Prostate gland (tissue), 2 donors: ENCODE data around the gene PDXP. TPM values are rescaled to one million over a fixed set of nuclear protein-coding genes. Genes with fewer than 3 reads are reported as not detected.
A peak's percentile ranks its signal among the peaks of the same experiment; 100 is the strongest.
"Not testable (repeated sequence)": the region's sequence is repeated elsewhere in the genome, so short reads cannot be mapped to it uniquely, and the experiment has no call there.

ENCODE experiments used
- DNase-seq: peaks from one replicate; pipeline ENCODE4 v3.0.0-alpha.2; 2019; ENCODE audit warnings: low spot score
- H3K27ac ChIP-seq, 2 donors: fragments of 200-600 bp; sonication (generic); 2 replicates each; pipeline ENCODE4 v1.5.1; 2017 to 2019
- H3K27me3 ChIP-seq: fragments of 200-600 bp; sonication (generic); replicated peaks from 2 replicates; pipeline ENCODE4 v1.5.1; 2019; ENCODE audit not compliant: insufficient read depth
- H3K36me3 ChIP-seq, 2 donors: fragments of 200-600 bp; sonication (generic); 1 replicate in 1 of 2; 2 replicates in 1 of 2; pipeline versions ENCODE4 v1.5.1 to v1.8.1; 2017 to 2019
- H3K4me1 ChIP-seq: fragments of 200-600 bp; sonication (generic); replicated peaks from 2 replicates; pipeline ENCODE4 v1.5.1; 2019
- H3K4me3 ChIP-seq, 2 donors: fragments of 200-600 bp; sonication (generic); 2 replicates each; pipeline ENCODE4 v1.5.1; 2017 to 2019
- H3K9me3 ChIP-seq: fragments of 200-600 bp; sonication (generic); 2 replicates; pipeline ENCODE4 v1.5.1; 2017
- CTCF ChIP-seq, 4 experiments: fragments of 200-600 bp in 2 of 4; fragments of 450-650 bp in 2 of 4; sonication (generic) in 2 of 4; IDR thresholded peaks; 1 replicate in 3 of 4; 2 replicates in 1 of 4; pipeline ENCODE4 v1.5.1; 2016 to 2019; ENCODE audit warnings: antibody characterized with exemption in 4 of 4, mild to moderate bottlenecking in 2 of 4, moderate library complexity in 2 of 4
- POLR2A ChIP-seq: fragments of 450-650 bp; IDR thresholded peaks from one replicate; pipeline ENCODE4 v1.6.1; 2016; ENCODE audit warnings: antibody characterized with exemption, mild to moderate bottlenecking
- POLR2AphosphoS5 ChIP-seq: sonication (generic); formaldehyde crosslinking; IDR thresholded peaks from one replicate; pipeline ENCODE4 v1.6.1; 2017; ENCODE audit warnings: antibody characterized with exemption
- WGBS: methylation state at CpG from one replicate; pipeline ENCODE4 v1.1.5; 2018; 5-methylcytosine and 5-hydroxymethylcytosine counted together
- intact Hi-C: fragments of 100-400 bp; cut with DNase I; formaldehyde crosslinking; loops from one replicate; pipeline ENCODE4 v1.14.2; 2022
- total RNA-seq, 2 donors: library from RNA; depleted of rRNA; stranded (reverse); fragments of >200 nt; gene quantifications; one replicate each; pipeline ENCODE4 v1.1.0, GENCODE V29; 2016

Gene PDXP
- total RNA-seq, 2 donors from 2014 or later = 12.9 to 87.8 TPM

GRCh38 chr22:37650463-37651136 lies 7.9 kb upstream of the PDXP start:
- peaks cover 0 to 4% of the 10 kb centered on the region in 2 donors for H3K36me3 ChIP-seq
- intact Hi-C loops = no loop called here

GRCh38 chr22:37654563-37655251 lies 3.8 kb upstream of the PDXP start:
- Histone ChIP-seq H3K4me1 (no peaks in the 10 kb centered on the region), H3K27ac (no peak overlapping the region), H3K9me3 (no peaks in the 10 kb centered on the region), H3K4me3 (no peak overlapping the region), H3K27me3 (no peaks in the 10 kb centered on the region), H3K36me3 (peaks cover 0 to 4% of the 10 kb centered on the region in 2 donors)
- TF ChIP-seq CTCF (IDR thresholded peaks at IDR 0.05) (no peak), POLR2A (no peak), POLR2AphosphoS5 (no peak)
- DNase-seq = no peak
- WGBS = 80% methylated on average over 14 of the region's 14 CpGs
- intact Hi-C loops = no loop called here

More at GRCh38 chr22:37650463-37651136, 7.9 kb upstream of the PDXP start:
- Histone ChIP-seq H3K27me3 (no peaks in the 10 kb centered on the region), H3K4me3 (no peak overlapping the region), H3K4me1 (no peaks in the 10 kb centered on the region), H3K9me3 (no peaks in the 10 kb centered on the region), H3K27ac (no peak overlapping the region)
- no peak for DNase-seq
- WGBS = 94% methylated on average over 17 of the region's 17 CpGs
- TF ChIP-seq CTCF (IDR thresholded peaks at IDR 0.05) (no peak), POLR2AphosphoS5 (no peak), POLR2A (no peak)

GRCh38 chr22:37655252-37655563 lies 3.3 kb upstream of the PDXP start:
- no peak for TF ChIP-seq CTCF (IDR thresholded peaks at IDR 0.05)
- no peak for TF ChIP-seq POLR2A
- no peak for TF ChIP-seq POLR2AphosphoS5
- DNase-seq = no peak
- WGBS = 89% methylated on average over 16 of the region's 17 CpGs

GRCh38 chr22:37656583-37656982 lies 1.9 kb upstream of the PDXP start:
- H3K4me1 ChIP-seq, H3K36me3 ChIP-seq, H3K27me3 ChIP-seq, H3K27ac ChIP-seq, H3K9me3 ChIP-seq, DNase-seq, H3K4me3 ChIP-seq, intact Hi-C loops: not testable (repeated sequence)
- WGBS = 96% methylated on average over 4 of the region's 4 CpGs

More at GRCh38 chr22:37655252-37655563, 3.3 kb upstream of the PDXP start:
- Histone ChIP-seq H3K36me3 (peaks cover 0 to 4% of the 10 kb centered on the region in 2 donors), H3K4me1 (no peaks in the 10 kb centered on the region), H3K27me3 (no peaks in the 10 kb centered on the region), H3K27ac (no peak overlapping the region), H3K9me3 (no peaks in the 10 kb centered on the region), H3K4me3 (no peak overlapping the region)
- intact Hi-C loops = no loop called here

- H3K27me3 ChIP-seq = no peaks in the 10 kb centered on the region
- peak overlapping the region; percentile 50 to 73 for H3K27ac ChIP-seq
- intact Hi-C loops = no loop called here
- no peak for TF ChIP-seq POLR2A
- no peak for TF ChIP-seq POLR2AphosphoS5
- no peak for TF ChIP-seq CTCF (IDR thresholded peaks at IDR 0.05)
- H3K4me3 ChIP-seq = peak overlapping the region; percentile 49 to 62
- H3K36me3 ChIP-seq = peaks cover 0 to 4% of the 10 kb centered on the region in 2 donors
- no peak for DNase-seq
- no peaks in the 10 kb centered on the region for H3K9me3 ChIP-seq
- WGBS = 11% methylated on average over 6 of the region's 6 CpGs
- H3K4me1 ChIP-seq = peaks cover 3% of the 10 kb centered on the region
Measured at GRCh38 chr22:37657590-37658132, 862 bp upstream of the PDXP start.
